ENCODE data around the gene ARL14.

Gene ARL14

DNA sequence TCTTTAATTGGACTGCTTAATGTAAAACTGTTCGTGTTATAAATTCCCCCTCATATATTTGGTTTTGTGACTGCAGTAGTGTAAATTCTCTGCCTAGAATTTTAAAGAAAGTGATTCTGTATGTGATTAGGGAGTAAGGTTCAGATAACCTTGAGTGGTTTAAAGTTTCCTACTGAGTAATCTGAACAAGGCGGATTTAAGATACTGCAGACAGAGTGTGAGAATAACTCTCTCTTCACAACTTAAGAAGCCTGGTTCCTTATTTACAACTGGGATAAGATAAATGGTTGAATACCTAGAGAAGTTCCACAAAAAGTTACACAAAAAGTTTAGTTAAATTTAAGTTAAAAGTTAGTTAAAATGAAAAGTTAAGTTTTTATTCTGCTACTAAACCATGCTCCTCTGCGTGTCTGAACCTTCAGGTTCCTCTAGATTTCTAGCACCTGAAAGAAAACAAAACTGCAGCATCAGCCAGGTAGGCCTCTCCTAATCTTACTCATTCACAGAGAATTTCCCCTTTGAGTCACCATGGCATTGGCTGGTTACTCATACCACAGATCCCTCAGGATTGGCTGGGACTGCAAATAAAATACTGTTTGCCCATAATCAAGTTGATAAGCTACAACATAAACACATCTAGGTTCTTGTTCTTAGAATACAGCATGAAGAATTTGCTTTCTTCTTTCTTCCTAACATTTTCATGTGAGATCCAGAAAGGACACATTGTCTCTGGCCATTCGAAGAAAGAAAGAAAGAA, at the start of gene ARL14:
Gene ARL14 (plus strand): TSS at position 614 of the 757 bp plus-strand sequence. CDS start 187 bp downstream, outside the sequence.
- no peak for DNase-seq (ENCODE audit: low read depth, low spot score)

- DNase-seq (ENCODE audit: low read depth, low spot score) = no peak
These were observed 47.5 kb upstream of the ARL14 start for GRCh38 chr3:160629491-160629890.

DNA sequence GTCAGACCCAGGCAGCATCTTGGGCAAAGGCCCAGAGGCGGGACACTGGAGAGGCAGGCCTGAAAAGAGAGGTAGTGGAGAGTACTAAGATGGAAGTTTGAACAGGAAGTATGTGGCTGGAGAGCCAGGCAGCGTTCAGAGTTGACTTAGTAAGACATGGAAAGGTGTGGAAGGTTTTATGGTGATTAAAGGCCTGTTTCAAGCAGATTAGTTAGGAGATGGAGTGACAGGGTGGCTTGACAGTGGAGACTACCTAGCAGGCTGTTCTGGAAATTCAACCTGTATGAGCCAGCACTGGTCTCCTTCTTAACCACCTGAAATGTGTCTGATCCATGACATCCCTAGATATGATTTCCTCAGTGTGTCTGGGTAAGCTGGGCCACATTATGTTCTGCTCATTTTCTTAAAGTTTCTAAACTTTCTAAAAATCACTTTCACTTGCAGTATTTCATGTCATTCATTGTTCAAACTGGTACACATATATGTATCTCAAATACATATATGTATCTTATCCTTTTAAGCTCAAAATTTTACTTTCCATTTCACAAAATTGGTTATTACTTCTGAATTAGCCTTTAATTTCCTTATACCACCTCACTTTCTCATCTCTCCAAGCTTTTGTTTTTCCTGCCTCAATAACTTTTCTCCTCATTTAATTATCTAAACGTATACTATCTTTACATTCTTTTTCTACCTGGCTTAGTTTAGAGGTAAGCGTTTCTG, 43.4 kb upstream of the ARL14 start:
- no peak for DNase-seq (ENCODE audit: low read depth, low spot score)

- DNase-seq (ENCODE audit: low read depth, low spot score) = no peak
These were observed 41.7 kb upstream of the ARL14 start for GRCh38 chr3:160635213-160635612.

DNA sequence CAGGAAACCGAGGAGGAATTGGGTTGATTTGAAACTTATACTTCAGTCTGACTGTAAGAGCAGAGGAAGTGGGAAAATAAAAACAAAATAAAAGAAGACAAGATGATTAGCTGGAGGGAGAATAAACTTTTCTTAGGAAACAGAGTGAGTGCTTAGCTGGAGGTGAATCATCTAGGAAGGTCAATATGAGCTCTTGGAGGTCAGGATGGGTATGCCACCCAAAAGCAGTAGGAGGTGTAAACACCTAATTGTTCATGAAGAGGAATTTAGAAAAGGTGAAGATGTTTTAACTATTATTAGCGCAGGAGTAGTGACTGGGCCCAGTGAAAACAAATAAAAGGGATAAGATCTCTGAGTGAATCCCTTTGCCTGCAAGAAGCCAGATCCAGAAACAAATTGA, 39.9 kb upstream of the ARL14 start:
- DNase-seq (ENCODE audit: low read depth, low spot score) = no peak

- no peak for DNase-seq (ENCODE audit: low read depth, low spot score)
These were observed 38.8 kb upstream of the ARL14 start for GRCh38 chr3:160638184-160638583.

DNA sequence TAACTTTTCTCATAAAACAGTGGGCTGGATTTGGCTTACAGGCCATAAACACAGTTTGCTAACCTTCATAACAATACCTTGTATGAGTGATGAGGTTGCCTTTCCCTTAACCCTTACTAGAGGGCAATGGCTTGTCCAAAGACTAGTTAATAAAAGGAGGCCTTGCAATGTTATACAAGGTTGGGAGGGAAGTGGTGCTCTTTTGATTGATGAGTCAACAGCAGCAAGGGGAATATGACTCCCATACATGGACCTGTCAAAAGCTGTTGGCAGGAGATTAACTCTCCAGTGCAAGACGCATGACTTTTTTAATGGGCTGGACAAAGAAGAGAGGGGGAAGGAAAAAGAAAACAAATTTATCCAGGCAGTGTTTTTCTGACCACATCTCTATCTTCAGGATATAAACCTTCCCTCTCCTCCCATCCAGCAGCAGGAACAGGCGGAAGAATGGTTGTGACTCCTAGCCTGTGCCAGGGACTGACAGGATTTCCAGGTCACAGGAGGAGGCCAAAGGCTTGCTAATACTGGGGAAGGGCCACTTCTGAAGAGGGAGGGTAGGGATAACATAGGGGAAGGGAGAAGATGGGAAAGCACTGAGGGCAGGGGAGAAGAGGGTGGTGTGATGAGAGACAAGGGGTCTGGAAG, 35.2 kb upstream of the ARL14 start:
- DNase-seq (ENCODE audit: low read depth, low spot score) = no peak

GRCh38 chr3:160643994-160644393, 33.0 kb upstream of the ARL14 start:
- no peak for DNase-seq (ENCODE audit: low read depth, low spot score)

DNA sequence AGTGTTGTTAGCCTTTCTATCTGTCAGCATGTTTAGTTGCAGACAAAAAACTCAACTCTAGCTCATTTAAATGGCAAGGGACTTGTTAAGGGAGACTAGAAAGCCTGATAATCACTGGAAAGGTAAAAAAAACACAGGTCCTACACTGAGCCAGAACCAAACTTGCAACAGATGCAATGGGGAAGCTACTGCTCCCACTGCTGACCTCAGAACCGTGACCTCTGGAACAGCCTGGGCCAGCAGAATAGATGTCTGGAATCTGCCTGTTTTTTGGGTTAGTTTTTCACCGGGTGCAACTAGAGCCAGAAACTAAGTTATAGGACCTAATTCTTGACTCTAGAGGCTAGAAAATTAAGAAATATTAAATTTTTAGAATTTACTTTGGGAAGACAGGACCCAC, 32.5 kb upstream of the ARL14 start:
- no peak for DNase-seq (ENCODE audit: low read depth, low spot score)

DNA sequence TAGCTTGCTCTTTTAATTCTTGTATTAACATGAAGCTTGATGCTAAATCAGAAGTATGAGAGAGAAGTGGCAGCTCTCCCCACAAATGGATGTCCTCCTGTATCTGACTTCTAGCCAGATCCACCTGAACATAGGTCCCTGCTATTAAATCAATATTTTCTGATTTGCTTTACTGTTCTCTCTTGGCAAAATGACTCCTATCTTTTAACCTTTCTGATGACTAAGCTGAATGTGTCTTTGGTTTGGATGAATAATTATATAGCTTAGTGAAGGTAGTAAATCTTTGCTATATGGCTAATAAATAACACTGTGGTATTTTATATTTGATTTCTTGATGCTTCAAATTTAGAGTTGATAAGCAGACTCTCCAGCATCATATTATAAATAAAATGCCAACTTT, 28.3 kb upstream of the ARL14 start:
- no peak for DNase-seq (ENCODE audit: low read depth, low spot score)

- DNase-seq (ENCODE audit: low read depth, low spot score) = no peak
These were observed 27.4 kb upstream of the ARL14 start for GRCh38 chr3:160649596-160649995.

DNA sequence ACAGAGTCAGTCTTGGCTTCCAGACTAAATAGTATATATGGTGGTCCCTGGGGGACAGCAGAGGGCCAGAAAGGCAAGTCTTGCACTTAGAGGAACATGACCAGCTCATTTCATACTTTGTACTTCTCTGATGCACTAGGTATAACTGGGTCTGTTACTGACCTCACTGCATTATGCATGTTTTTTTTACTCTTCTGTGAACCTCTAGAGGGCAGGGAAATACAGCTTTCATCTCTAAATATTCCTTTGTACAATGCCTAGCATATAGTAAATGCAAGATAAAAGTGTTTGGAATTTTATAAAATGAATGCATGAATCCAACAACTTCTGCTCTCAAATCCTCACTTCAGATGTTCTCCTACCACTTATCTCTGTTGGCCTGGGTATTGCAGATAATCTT, 23.4 kb upstream of the ARL14 start:
- DNase-seq (ENCODE audit: low read depth, low spot score) = no peak

GRCh38 chr3:160660902-160661301, 16.1 kb upstream of the ARL14 start:
- no peak for DNase-seq (ENCODE audit: low read depth, low spot score)

DNA sequence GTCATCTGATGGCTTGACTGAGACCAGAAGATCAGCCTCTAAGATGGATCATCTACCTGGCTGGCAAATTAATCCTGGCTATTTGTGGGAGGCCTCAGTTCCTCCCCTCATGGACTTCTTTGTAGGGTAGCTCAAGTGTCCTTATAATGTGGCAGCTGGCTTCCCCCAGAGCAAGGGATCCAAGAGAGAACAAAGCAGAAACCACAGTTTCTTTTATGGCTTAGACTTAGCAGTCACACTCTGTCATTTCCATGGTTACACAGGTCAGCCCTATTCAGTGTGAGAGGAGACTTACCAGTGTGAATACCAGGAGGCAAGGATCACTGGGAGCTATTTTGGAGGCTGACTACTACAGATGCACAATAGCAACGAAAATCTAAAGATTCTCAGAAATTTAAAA, 15.3 kb upstream of the ARL14 start:
- DNase-seq (ENCODE audit: low read depth, low spot score) = no peak

DNA sequence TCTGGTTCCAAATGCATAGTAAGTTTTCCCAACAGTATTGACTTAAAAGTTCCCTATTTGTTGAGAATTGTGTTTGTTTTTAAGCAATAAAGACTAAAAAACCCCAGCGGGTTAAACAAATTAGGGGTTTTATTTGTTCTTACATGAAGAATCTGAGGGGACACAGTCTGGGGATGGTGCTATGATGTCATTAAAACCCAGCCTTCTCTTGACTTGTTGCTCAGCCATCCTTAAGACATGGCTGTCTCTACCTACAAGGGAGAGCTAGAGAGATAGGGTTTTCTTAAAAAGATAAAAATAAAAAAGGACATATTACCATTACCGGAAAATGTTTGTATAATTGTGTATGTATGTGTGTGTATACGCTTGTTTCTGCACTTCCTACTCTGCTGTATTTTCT, 11.7 kb upstream of the ARL14 start:
- DNase-seq (ENCODE audit: low read depth, low spot score) = no peak

DNA sequence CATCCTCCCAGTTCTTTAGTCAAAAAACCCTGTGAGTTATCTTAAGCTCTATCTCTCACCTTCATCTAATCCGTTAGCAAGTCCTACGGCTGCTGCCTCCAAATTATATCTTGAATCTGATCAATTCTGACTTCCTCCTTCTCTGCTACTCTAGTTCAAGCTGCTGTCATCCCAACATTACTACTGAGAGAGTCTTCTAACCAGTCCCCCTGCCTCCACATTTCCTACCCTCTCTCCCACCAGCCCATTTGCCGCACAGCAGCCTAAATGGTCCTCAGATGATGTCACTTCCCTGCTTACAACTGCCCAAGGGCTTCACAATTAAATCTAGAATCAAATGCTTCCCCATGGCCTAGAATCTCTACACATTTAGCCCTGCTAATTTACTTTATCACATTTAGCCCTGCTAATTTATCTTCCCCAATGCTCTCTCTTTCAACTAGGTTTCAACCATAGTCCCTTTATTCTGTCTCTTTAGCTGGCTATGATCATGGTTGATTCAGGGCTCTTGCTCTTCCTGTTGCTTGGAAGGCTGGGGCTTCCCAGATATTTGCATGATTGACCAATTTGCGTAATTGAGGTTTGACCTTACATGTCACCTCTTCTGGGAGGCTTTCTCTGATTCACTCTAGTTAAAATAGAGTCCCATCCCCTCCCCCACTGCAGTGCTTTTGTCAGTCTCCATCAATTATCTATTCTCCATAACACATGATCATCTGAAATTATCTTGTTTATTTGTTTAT, 11.0 kb upstream of the ARL14 start:
- DNase-seq (ENCODE audit: low read depth, low spot score) = no peak

DNA sequence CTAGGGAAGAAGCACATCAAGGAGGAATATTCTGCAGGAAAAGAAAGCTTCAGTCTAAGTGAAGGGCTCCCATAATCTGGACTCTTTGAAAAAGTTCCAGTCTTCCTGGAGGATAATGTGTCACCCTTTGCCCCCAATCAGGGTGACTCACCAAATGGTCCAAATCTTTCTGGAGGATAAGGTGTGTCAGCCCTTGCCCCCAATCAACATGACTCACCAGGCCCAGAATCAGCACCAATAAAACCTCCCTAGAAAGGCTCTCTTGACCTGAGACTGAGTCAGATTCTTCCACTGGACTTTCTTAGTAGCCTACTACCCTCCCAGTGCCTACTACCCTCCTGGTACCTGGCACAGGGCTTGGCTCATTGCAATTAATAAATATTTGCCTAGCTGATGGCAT, 9.5 kb upstream of the ARL14 start:
- no peak for DNase-seq (ENCODE audit: low read depth, low spot score)

GRCh38 chr3:160668454-160668853, 8.5 kb upstream of the ARL14 start:
- DNase-seq (ENCODE audit: low read depth, low spot score) = no peak

- no peak for DNase-seq (ENCODE audit: low read depth, low spot score)
These were observed 5.7 kb upstream of the ARL14 start for GRCh38 chr3:160671231-160671630.

DNA sequence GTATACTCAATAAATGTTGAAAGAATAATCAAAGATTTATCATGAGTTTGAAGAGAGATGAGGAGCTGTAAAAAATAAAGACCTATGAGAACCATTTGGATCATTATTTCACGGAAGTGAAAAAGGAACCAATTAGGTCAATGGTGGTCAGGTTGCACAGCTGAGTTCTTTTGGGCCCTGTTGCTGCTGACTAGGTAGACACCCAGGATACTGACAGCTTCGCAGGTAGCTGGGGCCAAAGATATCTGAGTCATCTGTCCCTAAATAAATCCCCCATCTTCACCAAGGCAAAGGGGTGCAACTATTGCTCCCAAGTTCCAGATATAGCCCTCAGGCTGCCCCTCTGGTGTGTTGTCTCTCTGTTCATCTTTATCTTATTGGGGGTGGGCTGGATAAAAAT, 5.0 kb upstream of the ARL14 start:
- DNase-seq (ENCODE audit: low read depth, low spot score) = no peak

GRCh38 chr3:160673188-160673587, 3.8 kb upstream of the ARL14 start:
- no peak for DNase-seq (ENCODE audit: low read depth, low spot score)

DNA sequence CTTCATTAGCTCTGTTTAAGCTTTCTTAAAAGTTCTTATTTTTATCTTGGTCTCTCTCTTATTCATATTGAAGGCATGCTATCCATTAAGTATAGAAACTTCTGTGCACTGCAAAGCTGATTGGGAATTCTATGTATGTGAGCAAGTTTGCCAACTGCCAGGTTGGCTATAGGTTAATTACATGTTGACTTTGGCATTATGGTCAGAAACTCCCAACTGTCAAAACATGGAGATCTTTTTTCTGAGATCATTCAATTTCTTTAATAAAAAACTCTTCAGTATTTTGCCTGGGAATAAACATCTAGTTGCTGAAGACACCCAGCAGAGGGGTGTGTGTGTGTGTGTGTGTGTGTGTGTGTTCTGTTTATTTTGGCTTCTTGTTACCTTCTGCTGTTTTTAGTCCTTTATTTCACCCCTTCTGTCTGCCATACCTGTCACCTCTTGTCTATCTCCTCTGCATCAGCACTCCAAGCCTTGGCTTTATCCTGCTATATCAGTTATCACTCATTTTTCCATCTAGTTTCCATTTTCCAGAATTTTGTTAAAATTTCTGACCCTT, 1.3 kb upstream of the ARL14 start:
- DNase-seq (ENCODE audit: low read depth, low spot score) = no peak
